SK-N-SH (cell line): ENCODE results near the gene BMAL1.

Experiments
- CHD2 ChIP-seq: fragments of 150-350 bp; IDR thresholded peaks from 2 replicates; pipeline ENCODE4 v1.6.1; 2018; ENCODE audit warnings: low read length; ENCODE audit not compliant: partially characterized antibody
- NRF1 ChIP-seq: IDR thresholded peaks from 2 replicates; pipeline ENCODE4 v1.6.1; 2012; ENCODE audit warnings: low read depth, mild to moderate bottlenecking, low read length
- TF ChIP-seq, protein P1 (sequence below): fragments of 200-600 bp; sonication (generic); IDR thresholded peaks from 2 replicates; pipeline ENCODE4 v1.6.1; 2017; ENCODE audit warnings: antibody characterized with exemption, mild to moderate bottlenecking, moderate library complexity
- TF ChIP-seq, protein P2 (sequence below): IDR thresholded peaks from 2 replicates; pipeline ENCODE4 v1.6.1; 2012; ENCODE audit warnings: mild to moderate bottlenecking, low read depth, low read length, moderate library complexity
- TF ChIP-seq, protein P3 (sequence below): IDR thresholded peaks from 2 replicates; pipeline ENCODE4 v1.4.0; 2012; ENCODE audit warnings: low read depth
- TF ChIP-seq, protein P4 (sequence below): fragments of 150-350 bp; IDR thresholded peaks from 2 replicates; pipeline ENCODE4 v1.6.1; 2017; ENCODE audit warnings: antibody characterized with exemption, low read length, low read depth, borderline replicate concordance

DNA sequence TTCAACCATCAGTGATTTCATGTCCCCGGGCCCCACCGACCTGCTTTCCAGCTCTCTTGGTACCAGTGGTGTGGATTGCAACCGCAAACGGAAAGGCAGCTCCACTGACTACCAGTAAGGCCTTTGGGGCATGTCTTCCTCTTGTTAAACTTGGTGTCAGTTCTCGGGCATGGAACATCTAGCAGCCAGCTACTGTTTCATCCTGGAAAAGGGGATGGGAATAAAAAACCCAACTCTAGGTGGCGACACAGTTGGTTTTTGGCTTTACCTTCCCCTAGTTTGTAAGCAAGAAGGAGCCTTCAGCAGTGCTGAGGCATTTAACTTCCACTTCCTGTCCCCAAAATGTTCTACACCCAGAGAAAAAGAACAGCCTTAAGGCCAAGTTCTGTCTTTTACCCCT, 76.7 kb downstream of the BMAL1 start:
- no peak for TF ChIP-seq CHD2
- TF ChIP-seq, protein P1, sequence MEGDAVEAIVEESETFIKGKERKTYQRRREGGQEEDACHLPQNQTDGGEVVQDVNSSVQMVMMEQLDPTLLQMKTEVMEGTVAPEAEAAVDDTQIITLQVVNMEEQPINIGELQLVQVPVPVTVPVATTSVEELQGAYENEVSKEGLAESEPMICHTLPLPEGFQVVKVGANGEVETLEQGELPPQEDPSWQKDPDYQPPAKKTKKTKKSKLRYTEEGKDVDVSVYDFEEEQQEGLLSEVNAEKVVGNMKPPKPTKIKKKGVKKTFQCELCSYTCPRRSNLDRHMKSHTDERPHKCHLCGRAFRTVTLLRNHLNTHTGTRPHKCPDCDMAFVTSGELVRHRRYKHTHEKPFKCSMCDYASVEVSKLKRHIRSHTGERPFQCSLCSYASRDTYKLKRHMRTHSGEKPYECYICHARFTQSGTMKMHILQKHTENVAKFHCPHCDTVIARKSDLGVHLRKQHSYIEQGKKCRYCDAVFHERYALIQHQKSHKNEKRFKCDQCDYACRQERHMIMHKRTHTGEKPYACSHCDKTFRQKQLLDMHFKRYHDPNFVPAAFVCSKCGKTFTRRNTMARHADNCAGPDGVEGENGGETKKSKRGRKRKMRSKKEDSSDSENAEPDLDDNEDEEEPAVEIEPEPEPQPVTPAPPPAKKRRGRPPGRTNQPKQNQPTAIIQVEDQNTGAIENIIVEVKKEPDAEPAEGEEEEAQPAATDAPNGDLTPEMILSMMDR, result peak; percentile 43; the same call in 1 of the 2 replicates
- TF ChIP-seq, protein P2, sequence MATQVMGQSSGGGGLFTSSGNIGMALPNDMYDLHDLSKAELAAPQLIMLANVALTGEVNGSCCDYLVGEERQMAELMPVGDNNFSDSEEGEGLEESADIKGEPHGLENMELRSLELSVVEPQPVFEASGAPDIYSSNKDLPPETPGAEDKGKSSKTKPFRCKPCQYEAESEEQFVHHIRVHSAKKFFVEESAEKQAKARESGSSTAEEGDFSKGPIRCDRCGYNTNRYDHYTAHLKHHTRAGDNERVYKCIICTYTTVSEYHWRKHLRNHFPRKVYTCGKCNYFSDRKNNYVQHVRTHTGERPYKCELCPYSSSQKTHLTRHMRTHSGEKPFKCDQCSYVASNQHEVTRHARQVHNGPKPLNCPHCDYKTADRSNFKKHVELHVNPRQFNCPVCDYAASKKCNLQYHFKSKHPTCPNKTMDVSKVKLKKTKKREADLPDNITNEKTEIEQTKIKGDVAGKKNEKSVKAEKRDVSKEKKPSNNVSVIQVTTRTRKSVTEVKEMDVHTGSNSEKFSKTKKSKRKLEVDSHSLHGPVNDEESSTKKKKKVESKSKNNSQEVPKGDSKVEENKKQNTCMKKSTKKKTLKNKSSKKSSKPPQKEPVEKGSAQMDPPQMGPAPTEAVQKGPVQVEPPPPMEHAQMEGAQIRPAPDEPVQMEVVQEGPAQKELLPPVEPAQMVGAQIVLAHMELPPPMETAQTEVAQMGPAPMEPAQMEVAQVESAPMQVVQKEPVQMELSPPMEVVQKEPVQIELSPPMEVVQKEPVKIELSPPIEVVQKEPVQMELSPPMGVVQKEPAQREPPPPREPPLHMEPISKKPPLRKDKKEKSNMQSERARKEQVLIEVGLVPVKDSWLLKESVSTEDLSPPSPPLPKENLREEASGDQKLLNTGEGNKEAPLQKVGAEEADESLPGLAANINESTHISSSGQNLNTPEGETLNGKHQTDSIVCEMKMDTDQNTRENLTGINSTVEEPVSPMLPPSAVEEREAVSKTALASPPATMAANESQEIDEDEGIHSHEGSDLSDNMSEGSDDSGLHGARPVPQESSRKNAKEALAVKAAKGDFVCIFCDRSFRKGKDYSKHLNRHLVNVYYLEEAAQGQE, result no peak
- no peak for TF ChIP-seq NRF1
- TF ChIP-seq, protein P3, sequence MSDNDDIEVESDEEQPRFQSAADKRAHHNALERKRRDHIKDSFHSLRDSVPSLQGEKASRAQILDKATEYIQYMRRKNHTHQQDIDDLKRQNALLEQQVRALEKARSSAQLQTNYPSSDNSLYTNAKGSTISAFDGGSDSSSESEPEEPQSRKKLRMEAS, result no peak
- TF ChIP-seq, protein P4, sequence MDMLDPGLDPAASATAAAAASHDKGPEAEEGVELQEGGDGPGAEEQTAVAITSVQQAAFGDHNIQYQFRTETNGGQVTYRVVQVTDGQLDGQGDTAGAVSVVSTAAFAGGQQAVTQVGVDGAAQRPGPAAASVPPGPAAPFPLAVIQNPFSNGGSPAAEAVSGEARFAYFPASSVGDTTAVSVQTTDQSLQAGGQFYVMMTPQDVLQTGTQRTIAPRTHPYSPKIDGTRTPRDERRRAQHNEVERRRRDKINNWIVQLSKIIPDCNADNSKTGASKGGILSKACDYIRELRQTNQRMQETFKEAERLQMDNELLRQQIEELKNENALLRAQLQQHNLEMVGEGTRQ, result no peak
